Psoas muscle (tissue), 8 donors: ENCODE data around the gene IWS1. TPM values are rescaled to one million over a fixed set of nuclear protein-coding genes. Genes with fewer than 3 reads are reported as not detected.

Source experiments
- ATAC-seq, 4 donors: fragments of 200-7000 bp; cut with Tn5 transposase; one replicate each; pipeline ENCODE4 v1.9.1; 2020; ENCODE audit warnings: moderate library complexity in 3 of 4, mild to moderate bottlenecking in 2 of 4
- DNase-seq, 2 donors: peaks; one replicate each; pipeline ENCODE4 v3.0.0-alpha.2; 2020
- H3K27ac ChIP-seq: fragments of 200-600 bp; one replicate; pipeline ENCODE4 v1.8.0; 2022
- H3K27me3 ChIP-seq, 3 donors: fragments of 200-600 bp in 1 of 3; one replicate each; pipeline versions ENCODE4 v1.6.1 to v1.8.0; 2013 to 2022; ENCODE audit warnings: low read length in 2 of 3, mild to moderate bottlenecking in 2 of 3, moderate library complexity in 1 of 3; ENCODE audit not compliant: insufficient read depth in 3 of 3
- H3K36me3 ChIP-seq, 2 donors: fragments of 200-600 bp in 1 of 2; one replicate each; pipeline versions ENCODE4 v1.6.1 to v1.8.0; 2013 to 2022; ENCODE audit warnings: low read depth in 1 of 2, mild to moderate bottlenecking in 1 of 2, moderate library complexity in 1 of 2; ENCODE audit not compliant: insufficient read depth in 1 of 2
- H3K4me1 ChIP-seq: fragments of 200-600 bp; one replicate; pipeline ENCODE4 v1.8.0; 2022
- H3K4me3 ChIP-seq: fragments of 200-600 bp; one replicate; pipeline ENCODE4 v1.8.0; 2022; ENCODE audit warnings: mild to moderate bottlenecking
- H3K9me3 ChIP-seq: fragments of 200-600 bp; one replicate; pipeline ENCODE4 v1.8.0; 2022
- WGBS, 3 donors: extraction: QIAGEN DNeasy Blood & Tissue Kit; methylation state at CpG; one replicate each; pipeline versions ENCODE4 v1.1.6 to v1.1.7; 2013; 5-methylcytosine and 5-hydroxymethylcytosine counted together
- intact Hi-C, 2 donors: fragments of 100-400 bp; cut with DNase I; formaldehyde crosslinking; loops; one replicate each; pipeline versions ENCODE4 v1.11.0 to v1.14.2; 2022
- polyA plus RNA-seq, 3 donors: library from polyadenylated mRNA; stranded (reverse); fragments of 200-250 nt; gene quantifications; one replicate each; pipeline ENCODE4 v1.2.3, GENCODE V29; 2013
- total RNA-seq, 4 donors: library from RNA; stranded (reverse); fragmentation: NEBNext Ultra II Directional in 2 of 4; extraction: Animal tissue kit (Norgen Biotek cat#: 25700) in 2 of 4; gene quantifications; one replicate each; pipeline versions ENCODE4 v1.2.1 to v1.2.4, GENCODE V29; 2021 to 2023
- TF ChIP-seq, protein P1 (sequence below): fragments of 200-600 bp; IDR thresholded peaks from one replicate; pipeline ENCODE4 v1.8.0; 2022; ENCODE audit warnings: antibody characterized with exemption
- donor health status: healthy with polysubstance abuse.
- donor health status: DM: no; HTN: no; CAD: no; lungs with moderate emphysema.
- donor health status: Bipolar disorder and iron deficiency.
- donor health status: healthy.
- donor health status: DM: yes; HTN: yes; CAD: no.
- donor health status: DM: no; HTN: no; CAD: no.
- donor health status: DM: no; HTN: no; CAD: no.
- donor health status: DM: yes; HTN: yes; CAD: no.

Gene IWS1
- total and polyA plus RNA-seq, 7 donors = 47.6 to 77.2 (median 62.5) TPM

GRCh38 chr2:127510073-127510472, 16.2 kb downstream of the IWS1 start:
- peak overlapping the region; percentile 85 for H3K27ac ChIP-seq
- WGBS, 3 donors = 74 to 93% (median 81%) methylated on average over 2 of the region's 2 CpGs
- peaks cover 88% of the 10 kb centered on the region for H3K4me1 ChIP-seq

DNA sequence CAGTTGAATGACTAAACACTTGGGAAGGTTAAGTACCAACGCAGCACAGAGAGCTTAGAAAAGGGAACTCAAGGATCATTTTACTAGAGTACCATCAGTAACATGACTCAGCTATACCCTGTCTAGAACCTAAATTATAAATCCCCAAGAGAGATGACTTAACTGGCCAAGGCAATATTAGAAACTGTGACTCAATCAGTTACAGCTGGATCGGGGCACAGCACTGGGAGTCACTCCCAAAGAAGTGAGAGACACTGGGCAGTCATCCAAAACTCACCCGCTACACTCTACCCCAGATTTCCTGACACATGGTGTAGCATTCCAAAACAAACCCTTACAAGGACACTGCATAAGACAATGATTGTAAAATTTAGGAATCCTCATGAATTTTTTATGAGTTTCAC, 17.7 kb downstream of the IWS1 start:
- WGBS, 3 donors = 1 to 3% (median 2%) methylated on average over 3 of the region's 3 CpGs
- H3K4me1 ChIP-seq = peaks cover 75% of the 10 kb centered on the region
- peak; percentile 91 to 96 (median 93) for ATAC-seq
- intact Hi-C loops = no loop called here
- no peaks in the 10 kb centered on the region for H3K9me3 ChIP-seq
- H3K36me3 ChIP-seq = peaks cover 0 to 19% of the 10 kb centered on the region in 2 donors
- H3K4me3 ChIP-seq = peak overlapping the region; percentile 20
- H3K27ac ChIP-seq = peak overlapping the region; percentile 85
- no peaks in the 10 kb centered on the region for H3K27me3 ChIP-seq
- TF ChIP-seq, protein P1, sequence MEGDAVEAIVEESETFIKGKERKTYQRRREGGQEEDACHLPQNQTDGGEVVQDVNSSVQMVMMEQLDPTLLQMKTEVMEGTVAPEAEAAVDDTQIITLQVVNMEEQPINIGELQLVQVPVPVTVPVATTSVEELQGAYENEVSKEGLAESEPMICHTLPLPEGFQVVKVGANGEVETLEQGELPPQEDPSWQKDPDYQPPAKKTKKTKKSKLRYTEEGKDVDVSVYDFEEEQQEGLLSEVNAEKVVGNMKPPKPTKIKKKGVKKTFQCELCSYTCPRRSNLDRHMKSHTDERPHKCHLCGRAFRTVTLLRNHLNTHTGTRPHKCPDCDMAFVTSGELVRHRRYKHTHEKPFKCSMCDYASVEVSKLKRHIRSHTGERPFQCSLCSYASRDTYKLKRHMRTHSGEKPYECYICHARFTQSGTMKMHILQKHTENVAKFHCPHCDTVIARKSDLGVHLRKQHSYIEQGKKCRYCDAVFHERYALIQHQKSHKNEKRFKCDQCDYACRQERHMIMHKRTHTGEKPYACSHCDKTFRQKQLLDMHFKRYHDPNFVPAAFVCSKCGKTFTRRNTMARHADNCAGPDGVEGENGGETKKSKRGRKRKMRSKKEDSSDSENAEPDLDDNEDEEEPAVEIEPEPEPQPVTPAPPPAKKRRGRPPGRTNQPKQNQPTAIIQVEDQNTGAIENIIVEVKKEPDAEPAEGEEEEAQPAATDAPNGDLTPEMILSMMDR = no peak
- peak; percentile 73 to 87 for DNase-seq

More at GRCh38 chr2:127510073-127510472, 16.2 kb downstream of the IWS1 start:
- H3K4me3 ChIP-seq = no peak overlapping the region
- ATAC-seq (no peak), DNase-seq (no peak)
- TF ChIP-seq, protein P1 = no peak
- intact Hi-C loops = no loop called here
- peaks cover 0 to 5% of the 10 kb centered on the region in 2 donors for H3K36me3 ChIP-seq
- no peaks in the 10 kb centered on the region for H3K27me3 ChIP-seq
- no peaks in the 10 kb centered on the region for H3K9me3 ChIP-seq

- TF ChIP-seq, protein P1 = no peak
- peak; percentile 35 to 56 (median 44) for ATAC-seq
- H3K27ac ChIP-seq = peak overlapping the region; percentile 85
Observed at GRCh38 chr2:127508023-127508630, 18.2 kb downstream of the IWS1 start.

GRCh38 chr2:127506510-127506909, 19.8 kb downstream of the IWS1 start:
- intact Hi-C loops = no loop called here
- Histone ChIP-seq H3K4me3 (no peak overlapping the region), H3K9me3 (no peaks in the 10 kb centered on the region), H3K4me1 (peaks cover 54% of the 10 kb centered on the region), H3K27ac (peak overlapping the region; percentile 85), H3K36me3 (peaks cover 7 to 41% of the 10 kb centered on the region in 2 donors), H3K27me3 (no peaks in the 10 kb centered on the region)
- ATAC-seq (no peak), DNase-seq (no peak)
- TF ChIP-seq, protein P1 = no peak
- WGBS, 3 donors = 78 to 86% (median 84%) methylated on average over 1 of the region's 1 CpG

More at GRCh38 chr2:127508023-127508630, 18.2 kb downstream of the IWS1 start:
- no peak for DNase-seq
- Histone ChIP-seq H3K4me3 (no peak overlapping the region), H3K36me3 (peaks cover 3 to 25% of the 10 kb centered on the region in 2 donors), H3K27me3 (no peaks in the 10 kb centered on the region), H3K4me1 (peaks cover 70% of the 10 kb centered on the region), H3K9me3 (no peaks in the 10 kb centered on the region)
- 29 to 51% (median 38%) methylated on average over 4 of the region's 4 CpGs for WGBS, 3 donors
- intact Hi-C loops = no loop called here
